HG03432 (cell line): ENCODE measurements around the gene MYH7.
"Not testable (repeated sequence)": the region's sequence is repeated elsewhere in the genome, so short reads cannot be mapped to it uniquely, and the experiment has no call there.

Experiments used
- ATAC-seq: cut with Tn5 transposase; IDR thresholded peaks from one replicate; pipeline ENCODE4 v1.9.1; 2021; ENCODE audit warnings: mild to moderate bottlenecking, moderate library complexity; ENCODE audit not compliant: unreplicated experiment

The MYH7 gene

DNA sequence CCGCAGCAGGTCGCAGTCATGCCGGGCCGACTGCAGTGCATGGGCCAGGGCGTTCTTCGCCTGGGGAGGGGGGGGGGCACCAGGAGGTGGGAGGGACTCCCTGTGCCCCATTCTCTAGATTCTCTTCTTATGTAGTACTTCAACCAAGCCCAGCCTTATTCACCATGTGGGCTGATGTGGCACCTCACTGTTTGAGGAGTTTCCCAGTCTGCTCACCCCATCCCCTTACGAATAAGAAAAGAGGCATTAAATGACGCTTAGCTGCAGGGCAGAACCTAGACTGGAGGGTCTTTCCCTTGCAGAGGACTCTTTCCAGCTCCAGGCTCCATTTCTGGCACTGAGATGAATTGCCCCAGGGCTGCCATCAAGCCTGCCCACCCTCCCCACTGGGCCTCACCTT is 46.5 kb downstream of the MYH7 start:
- no peak for ATAC-seq

- no peak for ATAC-seq
Observed at GRCh38 chr14:23387916-23388882, 47.3 kb downstream of the MYH7 start.

GRCh38 chr14:23386999-23387398 is 48.5 kb downstream of the MYH7 start:
- no peak for ATAC-seq

GRCh38 chr14:23386266-23386657 is 49.2 kb downstream of the MYH7 start:
- not testable (repeated sequence) for ATAC-seq

DNA sequence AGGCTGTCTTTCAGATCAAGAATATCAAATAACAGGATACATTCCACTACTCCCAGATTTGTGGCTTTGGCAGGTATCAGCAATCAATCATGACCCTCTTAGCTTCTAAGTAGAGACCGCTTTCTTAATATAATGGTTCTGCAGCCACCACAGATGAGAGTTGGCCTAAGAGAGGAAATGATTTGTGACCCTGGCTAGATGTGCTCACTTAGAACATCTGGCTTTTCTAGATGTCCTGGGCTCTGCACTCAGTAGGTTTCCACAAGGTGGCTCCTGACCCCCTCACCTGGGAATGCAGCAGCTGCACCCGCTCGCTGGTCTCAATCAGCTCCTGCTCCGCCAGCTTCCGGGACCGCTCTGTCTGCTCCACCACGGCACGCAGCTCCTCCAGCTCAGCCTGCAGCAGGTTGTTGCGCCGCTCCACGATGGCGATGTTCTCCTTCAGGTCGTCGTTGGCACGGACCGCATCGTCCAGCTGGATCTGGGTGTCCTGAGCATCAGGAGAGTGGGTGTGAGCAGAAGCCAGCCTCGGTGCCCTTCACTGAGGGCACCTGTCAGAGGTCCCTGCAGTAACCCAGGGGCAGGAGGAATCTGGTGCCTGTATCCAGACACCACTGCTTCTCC is 49.7 kb downstream of the MYH7 start:
- ATAC-seq = no peak

DNA sequence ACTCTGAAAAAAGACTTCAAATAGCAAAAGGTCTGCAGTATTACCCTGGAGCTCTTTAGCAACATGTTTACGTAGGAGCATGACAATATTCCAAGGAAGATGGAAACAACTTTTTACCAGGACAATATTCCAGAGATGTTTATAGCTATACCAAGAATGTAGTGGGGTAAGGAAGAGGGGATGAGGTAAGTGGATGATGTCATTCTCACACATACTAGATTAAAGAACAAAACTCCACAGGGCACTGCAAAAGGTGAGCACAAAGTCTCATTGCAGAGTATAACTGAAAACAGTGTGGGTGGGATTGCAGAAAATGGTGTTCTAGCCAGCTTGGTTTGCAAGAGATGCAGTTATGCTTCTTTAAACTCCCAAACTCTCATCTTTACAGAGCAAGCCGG is 50.2 kb downstream of the MYH7 start:
- ATAC-seq = no peak

DNA sequence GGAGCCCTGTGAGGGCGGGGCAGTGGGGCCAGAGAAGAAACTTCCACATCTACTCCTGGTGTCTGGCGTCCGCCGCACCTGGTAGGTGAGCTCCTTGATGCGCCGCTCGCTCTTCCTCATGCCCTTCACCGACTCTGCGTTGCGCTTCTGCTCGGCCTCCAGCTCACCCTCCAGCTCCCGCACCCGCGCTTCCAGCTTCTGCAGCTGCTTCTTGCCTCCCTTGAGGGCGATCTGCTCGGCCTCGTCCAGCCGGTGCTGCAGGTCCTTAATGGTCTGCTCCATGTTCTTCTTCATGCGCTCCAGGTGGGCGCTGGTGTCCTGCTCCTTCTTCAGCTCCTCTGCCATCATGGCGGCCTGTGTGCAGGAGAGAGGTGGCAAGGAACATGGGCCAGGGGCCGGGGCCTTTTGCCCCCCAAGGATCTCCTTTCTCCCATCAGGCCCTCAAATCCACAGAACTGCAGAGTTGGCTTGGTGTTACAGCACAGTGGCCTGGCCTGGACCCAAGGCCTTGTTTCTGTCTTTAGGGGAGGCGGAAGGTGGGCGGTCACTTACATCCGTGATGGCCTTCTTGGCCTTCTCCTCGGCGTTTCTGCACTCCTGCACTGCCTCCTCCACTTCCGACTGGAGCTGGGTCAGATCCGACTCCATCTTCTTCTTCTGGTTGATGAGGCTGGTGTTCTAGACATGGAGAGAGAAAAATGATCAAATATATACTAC is 50.9 kb downstream of the MYH7 start:
- no peak for ATAC-seq

DNA sequence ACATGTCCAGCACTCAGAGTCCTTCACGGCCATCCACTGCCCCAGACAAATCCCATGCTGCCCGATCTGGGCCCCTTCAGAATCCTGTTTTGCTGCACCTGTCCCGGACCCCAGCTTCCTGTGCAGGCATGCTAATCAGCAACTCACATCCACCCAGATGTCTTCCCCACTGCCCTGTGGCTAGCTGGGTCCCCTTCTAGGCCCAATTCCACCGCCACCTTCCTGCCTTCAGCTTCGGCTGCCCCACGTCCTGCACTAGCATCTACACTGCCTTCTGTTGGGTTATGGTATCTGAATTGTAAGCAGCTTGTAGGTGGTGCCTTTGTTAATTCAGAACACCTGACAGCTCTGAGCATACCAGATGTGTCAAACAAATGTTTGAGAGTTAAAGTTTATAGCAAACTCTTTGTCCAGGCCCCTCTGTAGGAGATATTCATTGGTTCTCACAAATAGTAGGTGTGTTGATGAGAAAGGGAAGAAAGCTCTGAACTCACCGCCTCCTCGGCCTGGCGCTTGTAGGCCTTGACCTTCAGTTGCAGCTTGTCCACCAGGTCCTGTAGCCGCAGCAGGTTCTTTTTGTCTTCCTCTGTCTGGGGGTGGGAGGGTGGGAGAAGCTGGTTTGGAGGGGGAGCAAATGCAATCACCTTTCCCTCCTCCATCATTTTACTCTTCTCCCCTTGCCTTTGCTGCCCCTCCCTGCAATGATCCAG is 52.6 kb downstream of the MYH7 start:
- no peak for ATAC-seq

- ATAC-seq = no peak
Observed at GRCh38 chr14:23382276-23382675, 53.2 kb downstream of the MYH7 start.

GRCh38 chr14:23381871-23382270 is 53.6 kb downstream of the MYH7 start:
- ATAC-seq = no peak

DNA sequence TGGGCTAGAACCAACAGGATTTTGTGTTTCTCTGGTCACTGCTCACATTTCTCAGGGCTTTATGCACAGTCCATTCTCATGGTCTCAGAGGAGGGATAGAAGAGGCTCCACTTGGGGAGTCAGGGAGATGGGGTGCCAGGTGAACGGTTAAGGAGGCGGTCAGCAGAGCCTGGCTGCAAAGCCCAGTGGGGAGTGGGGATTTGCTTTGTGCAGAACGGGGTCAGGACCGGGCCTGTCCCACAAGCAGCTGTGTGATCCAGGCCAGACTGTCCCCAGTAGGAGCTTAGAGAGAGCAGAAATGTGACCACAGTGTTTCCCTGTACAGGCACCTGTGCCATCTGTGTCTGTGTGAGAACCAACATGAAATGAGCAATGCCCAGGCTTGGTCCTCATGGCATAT is 54.5 kb downstream of the MYH7 start:
- no peak for ATAC-seq

DNA sequence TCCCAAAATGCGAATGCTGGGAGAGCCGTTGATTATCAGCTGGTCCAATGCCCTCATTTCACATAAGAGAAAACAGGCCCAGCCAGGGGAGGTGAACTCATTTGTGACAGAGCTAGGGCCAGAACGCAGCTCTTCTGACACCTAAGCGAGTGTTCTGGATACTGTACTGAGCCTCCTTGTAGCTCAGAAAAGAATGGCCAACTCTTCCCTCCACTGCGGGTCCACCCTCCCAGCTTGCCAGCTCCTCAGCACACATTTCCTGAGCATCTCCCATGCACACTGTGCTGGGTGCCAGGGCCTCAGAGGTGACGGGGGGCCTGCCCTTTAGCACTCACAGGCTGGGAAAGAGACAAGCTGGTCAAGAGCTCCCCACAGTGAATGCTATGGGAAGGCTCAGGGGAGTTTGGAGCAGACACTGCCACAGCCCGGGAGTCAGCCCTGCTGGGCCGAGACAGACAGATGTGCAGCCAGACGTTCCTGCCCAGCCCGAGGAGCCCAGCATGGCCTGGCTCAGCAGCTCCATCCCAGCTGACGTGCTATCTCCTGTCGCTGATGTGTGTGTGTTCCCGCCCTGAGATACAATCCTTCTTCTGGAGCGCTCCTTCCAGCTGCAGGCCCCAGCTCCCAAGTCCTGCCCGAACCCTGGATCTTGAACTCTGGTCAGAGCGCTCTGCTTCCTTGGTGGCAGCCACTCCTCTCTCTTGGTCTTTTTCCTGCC is 55.1 kb downstream of the MYH7 start:
- ATAC-seq = no peak

GRCh38 chr14:23379366-23380196 is 55.9 kb downstream of the MYH7 start:
- ATAC-seq = no peak

DNA sequence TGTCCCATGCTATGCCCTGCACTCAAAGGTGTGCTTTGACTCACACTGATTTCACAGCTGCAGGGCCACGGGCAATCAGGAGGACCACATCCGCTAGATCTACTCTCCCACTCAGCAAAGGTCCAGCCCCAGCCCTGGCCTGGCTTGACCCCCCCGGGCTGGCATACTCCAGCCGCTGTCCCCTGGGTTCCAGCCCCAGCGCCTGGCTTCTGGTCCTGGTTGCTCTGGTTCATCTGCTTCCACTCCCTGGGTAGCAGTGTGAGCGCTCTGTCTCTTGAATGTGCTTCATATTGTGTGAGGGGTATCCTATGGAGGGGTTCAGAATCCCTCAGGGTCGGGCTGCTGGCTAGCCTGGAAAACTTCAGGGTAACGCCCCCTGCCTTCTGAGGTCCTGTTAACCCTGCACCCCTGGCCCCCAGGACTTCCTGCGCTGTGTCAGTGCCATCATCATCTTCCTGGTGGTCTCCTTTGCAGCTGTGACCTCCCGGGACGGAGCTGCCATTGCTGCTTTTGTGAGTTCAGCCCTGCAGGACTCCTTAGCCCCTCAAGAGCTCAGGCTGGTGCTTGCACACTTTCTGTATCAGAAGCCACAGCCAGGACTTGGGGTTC is 56.7 kb downstream of the MYH7 start:
- no peak for ATAC-seq

DNA sequence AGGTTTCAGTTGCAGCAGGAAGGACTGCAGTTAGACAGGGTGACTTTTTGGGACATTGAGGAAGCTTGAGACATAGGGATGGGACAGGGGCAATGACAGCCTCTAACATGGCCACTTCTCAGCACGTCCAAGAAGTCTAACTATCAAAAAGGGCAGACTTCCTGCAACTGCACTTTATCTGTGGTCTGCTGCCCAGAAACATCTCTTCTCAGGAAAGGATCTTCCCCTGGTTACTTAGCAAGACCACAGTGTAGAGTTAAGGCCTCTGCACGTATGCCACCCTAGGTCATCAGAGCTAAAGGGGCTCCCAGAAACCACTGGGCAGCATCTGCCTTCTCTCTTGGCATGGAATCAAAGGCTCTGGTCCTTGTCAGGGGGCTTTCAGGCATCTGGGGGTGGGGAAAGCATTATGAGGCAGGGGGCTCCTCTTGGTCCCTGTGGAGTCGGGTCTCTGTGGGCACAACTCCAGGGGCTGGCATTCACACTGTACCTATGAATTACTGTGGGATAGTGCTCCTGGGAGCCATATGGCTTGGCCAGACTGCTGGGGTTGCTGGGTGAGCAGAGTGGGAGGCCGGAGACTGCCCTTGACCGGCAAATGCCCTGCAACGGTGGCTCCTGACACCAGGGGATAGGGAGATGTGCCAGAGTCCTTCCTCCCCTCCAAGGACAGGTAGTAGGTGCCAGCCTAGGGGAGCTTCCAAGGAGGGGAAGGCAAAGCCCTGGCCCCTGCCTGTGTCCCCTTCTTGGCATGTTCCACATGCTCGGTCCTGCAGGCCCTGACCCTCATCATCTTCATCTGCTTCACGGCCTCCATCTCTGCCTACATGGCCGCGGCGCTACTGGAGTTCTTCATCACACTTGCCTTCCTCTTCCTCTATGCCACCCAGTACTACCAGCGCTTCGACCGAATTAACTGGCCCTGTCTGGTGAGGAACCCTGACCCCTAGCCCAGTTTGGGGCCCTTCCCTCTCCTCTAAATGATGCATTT is 57.6 kb downstream of the MYH7 start:
- no peak for ATAC-seq

GRCh38 chr14:23377198-23377550 is 58.3 kb downstream of the MYH7 start:
- no peak for ATAC-seq

DNA sequence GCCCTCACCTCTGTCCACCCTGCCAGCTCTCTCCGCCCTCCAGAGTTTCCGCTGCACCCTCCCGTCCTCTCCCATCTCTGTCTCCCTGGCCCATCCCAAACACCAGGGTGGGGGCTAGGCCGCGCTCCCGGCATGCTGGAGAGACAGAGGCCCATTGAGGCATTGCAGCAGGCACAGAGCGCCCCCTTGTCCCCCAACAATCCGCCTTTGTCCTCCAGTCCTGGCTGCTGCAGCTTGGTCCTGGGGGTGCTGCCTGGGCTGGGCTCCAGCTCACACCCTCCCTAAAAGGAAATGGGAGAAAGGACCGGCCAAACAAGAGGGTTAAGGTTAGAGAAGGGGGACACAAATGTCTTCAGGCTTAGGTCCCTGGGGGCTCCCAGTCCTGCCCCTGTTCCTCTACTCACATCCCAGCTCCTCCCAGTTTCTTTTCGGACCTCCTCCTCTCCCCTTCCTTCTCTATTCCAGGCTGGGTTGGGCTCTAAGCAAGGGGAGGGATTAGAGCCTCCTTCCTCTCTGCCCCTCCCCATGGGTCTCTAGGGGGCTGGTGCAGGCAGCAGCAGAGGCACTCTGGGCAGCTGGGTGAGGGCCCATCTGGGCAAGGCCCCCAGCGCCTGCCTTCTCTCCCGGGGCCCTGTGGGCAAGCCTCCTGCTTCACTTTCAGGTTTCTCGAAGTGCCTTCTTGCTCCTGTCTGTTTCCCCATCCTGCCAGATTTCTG is 58.8 kb downstream of the MYH7 start, which contains the start of gene CMTM5:
Gene CMTM5 (plus strand): TSS at position 565 of the 716 bp plus-strand sequence. CDS start 206 bp downstream, outside the sequence.
- ATAC-seq = no peak
